Measurements from ENCODE around the gene PLPP3.

GRCh38 chr1:56524263-56524662 lies 55.1 kb downstream of the PLPP3 start:
- TF ChIP-seq TAF1 (IDR thresholded peaks at IDR 0.05; ENCODE audit: borderline replicate concordance, insufficient read depth, low read length) (no peak), POLR2AphosphoS5 (IDR thresholded peaks at IDR 0.05; ENCODE audit: low read depth, low read length) (no peak)
- TF ChIP-seq, protein P1, sequence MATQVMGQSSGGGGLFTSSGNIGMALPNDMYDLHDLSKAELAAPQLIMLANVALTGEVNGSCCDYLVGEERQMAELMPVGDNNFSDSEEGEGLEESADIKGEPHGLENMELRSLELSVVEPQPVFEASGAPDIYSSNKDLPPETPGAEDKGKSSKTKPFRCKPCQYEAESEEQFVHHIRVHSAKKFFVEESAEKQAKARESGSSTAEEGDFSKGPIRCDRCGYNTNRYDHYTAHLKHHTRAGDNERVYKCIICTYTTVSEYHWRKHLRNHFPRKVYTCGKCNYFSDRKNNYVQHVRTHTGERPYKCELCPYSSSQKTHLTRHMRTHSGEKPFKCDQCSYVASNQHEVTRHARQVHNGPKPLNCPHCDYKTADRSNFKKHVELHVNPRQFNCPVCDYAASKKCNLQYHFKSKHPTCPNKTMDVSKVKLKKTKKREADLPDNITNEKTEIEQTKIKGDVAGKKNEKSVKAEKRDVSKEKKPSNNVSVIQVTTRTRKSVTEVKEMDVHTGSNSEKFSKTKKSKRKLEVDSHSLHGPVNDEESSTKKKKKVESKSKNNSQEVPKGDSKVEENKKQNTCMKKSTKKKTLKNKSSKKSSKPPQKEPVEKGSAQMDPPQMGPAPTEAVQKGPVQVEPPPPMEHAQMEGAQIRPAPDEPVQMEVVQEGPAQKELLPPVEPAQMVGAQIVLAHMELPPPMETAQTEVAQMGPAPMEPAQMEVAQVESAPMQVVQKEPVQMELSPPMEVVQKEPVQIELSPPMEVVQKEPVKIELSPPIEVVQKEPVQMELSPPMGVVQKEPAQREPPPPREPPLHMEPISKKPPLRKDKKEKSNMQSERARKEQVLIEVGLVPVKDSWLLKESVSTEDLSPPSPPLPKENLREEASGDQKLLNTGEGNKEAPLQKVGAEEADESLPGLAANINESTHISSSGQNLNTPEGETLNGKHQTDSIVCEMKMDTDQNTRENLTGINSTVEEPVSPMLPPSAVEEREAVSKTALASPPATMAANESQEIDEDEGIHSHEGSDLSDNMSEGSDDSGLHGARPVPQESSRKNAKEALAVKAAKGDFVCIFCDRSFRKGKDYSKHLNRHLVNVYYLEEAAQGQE (IDR thresholded peaks at IDR 0.05; ENCODE audit: insufficient read depth in 1 of 2, low read depth in 2 of 2, low read length in 2 of 2), result no peak

All from PFSK-1 (cell line).